DND-41 (cell line): ENCODE data around the gene ELL.
"Not testable (repeated sequence)": the region's sequence is repeated elsewhere in the genome, so short reads cannot be mapped to it uniquely, and the experiment has no call there.

ENCODE experiments used
- ATAC-seq: fragments of 200-7000 bp; cut with Tn5 transposase; 3 replicates; pipeline ENCODE4 v1.9.1; 2021; ENCODE audit warnings: low read depth; ENCODE audit not compliant: insufficient read depth
- DNase-seq: peaks from one replicate; pipeline ENCODE4 v3.0.0-alpha.2; 2020
- H2AFZ ChIP-seq: 2 replicates; pipeline ENCODE4 v1.6.0; 2012; ENCODE audit warnings: low read depth, low read length
- H3K27ac ChIP-seq: 2 replicates; pipeline ENCODE4 v1.5.1; 2012; ENCODE audit warnings: low read length, inconsistent platforms
- H3K27me3 ChIP-seq: fragments of 200-600 bp; sonication (generic); 2 replicates; pipeline ENCODE4 v1.6.0; 2012; ENCODE audit warnings: low read length, mild to moderate bottlenecking, inconsistent platforms; ENCODE audit not compliant: insufficient read depth, poor library complexity
- H3K36me3 ChIP-seq: 2 replicates; pipeline ENCODE4 v1.5.1; 2012; ENCODE audit warnings: low read length, inconsistent platforms; ENCODE audit not compliant: insufficient read depth
- H3K4me1 ChIP-seq: 2 replicates; pipeline ENCODE4 v1.5.1; 2012; ENCODE audit warnings: mild to moderate bottlenecking, low read length; ENCODE audit not compliant: insufficient read depth
- H3K4me2 ChIP-seq: 2 replicates; pipeline ENCODE4 v1.6.0; 2012; ENCODE audit warnings: mild to moderate bottlenecking, moderate library complexity, low read length, inconsistent platforms; ENCODE audit not compliant: insufficient read depth
- H3K4me3 ChIP-seq, 2 experiments: fragments of 200-600 bp in 1 of 2; shearing (Covaris generic) in 1 of 2; 2 replicates each; pipeline ENCODE4 v1.5.1; 2012 to 2016; ENCODE audit warnings: inconsistent platforms in 2 of 2, low read length in 2 of 2, mild to moderate bottlenecking in 2 of 2, low read depth in 1 of 2, moderate library complexity in 1 of 2
- H3K79me2 ChIP-seq: 2 replicates; pipeline ENCODE4 v1.6.0; 2012; ENCODE audit warnings: low read length, inconsistent platforms; ENCODE audit not compliant: insufficient read depth
- H3K9ac ChIP-seq: 2 replicates; pipeline ENCODE4 v1.6.0; 2012; ENCODE audit warnings: low read depth, mild to moderate bottlenecking, inconsistent platforms, low read length, moderate library complexity
- H3K9me3 ChIP-seq: 2 replicates; pipeline ENCODE4 v1.5.1; 2012; ENCODE audit warnings: low read length, moderate library complexity, mild to moderate bottlenecking, inconsistent platforms; ENCODE audit not compliant: insufficient read depth, severe bottlenecking
- H4K20me1 ChIP-seq: 2 replicates; pipeline ENCODE4 v1.6.0; 2012; ENCODE audit warnings: low read length; ENCODE audit not compliant: insufficient read depth
- CTCF ChIP-seq: IDR thresholded peaks from 2 replicates; pipeline ENCODE4 v1.5.1; 2012; ENCODE audit warnings: borderline replicate concordance, low read length, moderate library complexity, mild to moderate bottlenecking; ENCODE audit not compliant: poor library complexity, severe bottlenecking; ENCODE audit errors: extremely low read depth
- EZH2 ChIP-seq: IDR thresholded peaks from 3 replicates; pipeline ENCODE4 v1.6.1; 2012; ENCODE audit warnings: borderline replicate concordance, low read depth, mild to moderate bottlenecking, moderate library complexity, low read length, inconsistent platforms; ENCODE audit not compliant: severe bottlenecking

ELL gene

GRCh38 chr19:18542941-18543813 is 21.3 kb upstream of the ELL start, which contains the start of gene FKBP8:
Gene FKBP8 (minus strand): TSS chr19:18543573. CDS start chr19:18541970, 1,603 bp downstream.
- H3K9ac ChIP-seq, result peak within 1 kb of the TSS; percentile 63
- H4K20me1 ChIP-seq, result no peaks in the 10 kb centered on the region
- peak within 1 kb of the TSS; percentile 96 for H3K4me2 ChIP-seq
- H3K27ac ChIP-seq, result peak within 1 kb of the TSS; percentile 86
- DNase-seq, result peak; percentile 95
- H3K9me3 ChIP-seq, result no peaks in the 10 kb centered on the region
- H3K4me3 ChIP-seq, result peak within 1 kb of the TSS; percentile 41 to 83; a peak in 3 of 4 replicates
- peaks cover 19% of the 10 kb centered on the region for H3K79me2 ChIP-seq
- peak; percentile 99 for ATAC-seq
- peaks cover 33% of the 10 kb centered on the region for H3K36me3 ChIP-seq
- TF ChIP-seq EZH2 (no peak), CTCF (no peak)
- peak within 1 kb of the TSS; percentile 99 for H2AFZ ChIP-seq
- peaks cover 24% of the 10 kb centered on the region for H3K4me1 ChIP-seq
- no peaks in the 10 kb centered on the region for H3K27me3 ChIP-seq

GRCh38 chr19:18541992-18542940 is 20.4 kb upstream of the ELL start:
- peak overlapping the region; percentile 37 to 83; a peak in 3 of 4 replicates for H3K4me3 ChIP-seq
- no peak for TF ChIP-seq EZH2
- no peaks in the 10 kb centered on the region for H4K20me1 ChIP-seq
- peak overlapping the region; percentile 72 for H3K27ac ChIP-seq
- peaks cover 24% of the 10 kb centered on the region for H3K4me1 ChIP-seq
- peak overlapping the region; percentile 95 for H3K4me2 ChIP-seq
- no peaks in the 10 kb centered on the region for H3K9me3 ChIP-seq
- ATAC-seq, result peak; percentile 13
- H2AFZ ChIP-seq, result peak overlapping the region; percentile 58; the same call in 1 of the 2 replicates
- peaks cover 19% of the 10 kb centered on the region for H3K79me2 ChIP-seq
- no peak for DNase-seq
- peaks cover 42% of the 10 kb centered on the region for H3K36me3 ChIP-seq
- H3K27me3 ChIP-seq, result no peaks in the 10 kb centered on the region
- H3K9ac ChIP-seq, result peak overlapping the region; percentile 63

DNA sequence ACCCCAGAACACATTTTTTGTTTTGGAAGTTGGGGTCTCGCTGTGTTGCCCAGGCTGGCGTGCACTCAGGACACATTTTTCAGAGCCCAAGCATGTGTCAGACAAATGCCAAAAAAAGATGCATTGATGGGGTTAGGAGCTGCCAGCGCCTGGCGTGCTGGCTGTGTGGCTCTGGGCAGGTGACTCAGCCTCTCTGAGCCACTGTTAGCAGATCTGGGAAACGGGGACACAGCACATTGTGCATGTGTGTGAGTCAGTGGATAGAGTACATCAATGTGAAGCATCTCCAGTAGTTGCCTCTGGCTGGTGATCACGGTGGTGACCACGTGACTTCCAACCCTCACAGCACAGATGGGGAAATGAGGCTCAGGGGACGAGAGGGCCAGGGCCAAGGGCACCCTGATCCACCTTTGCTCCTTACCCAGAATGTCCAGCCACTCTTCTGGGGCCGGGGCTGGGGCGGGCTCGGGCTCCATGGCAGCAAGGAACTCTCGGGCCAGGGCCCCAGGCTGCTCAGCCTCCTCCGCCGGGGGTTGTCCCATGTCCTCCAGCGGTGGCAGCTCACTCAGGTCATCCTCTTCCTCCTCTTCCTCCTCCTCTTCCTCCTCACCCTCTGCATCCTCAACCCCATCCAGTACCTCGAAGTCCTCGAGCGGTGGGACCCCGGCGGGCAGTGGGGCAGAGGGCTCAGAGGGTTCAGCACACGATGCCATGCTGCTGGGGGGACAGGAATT is 19.6 kb upstream of the ELL start:
- ATAC-seq (no peak), DNase-seq (no peak)
- Histone ChIP-seq H3K4me2 (peak overlapping the region; percentile 95), H3K9ac (peak overlapping the region; percentile 63; the same call in 1 of the 2 replicates), H4K20me1 (no peaks in the 10 kb centered on the region), H3K79me2 (peaks cover 19% of the 10 kb centered on the region), H3K9me3 (no peaks in the 10 kb centered on the region), H3K36me3 (peaks cover 50% of the 10 kb centered on the region), H3K4me1 (peaks cover 24% of the 10 kb centered on the region), H3K27me3 (no peaks in the 10 kb centered on the region), H3K27ac (no peak overlapping the region), H2AFZ (no peak overlapping the region), H3K4me3 (peak overlapping the region in 1 of 2 experiments; percentile 83; a peak in 1 of 4 replicates)
- TF ChIP-seq CTCF (no peak), EZH2 (no peak)

- H3K27ac ChIP-seq, H3K9me3 ChIP-seq, H3K4me3 ChIP-seq, H3K9ac ChIP-seq, H2AFZ ChIP-seq, H4K20me1 ChIP-seq, ATAC-seq, DNase-seq, H3K4me2 ChIP-seq, H3K27me3 ChIP-seq: not testable (repeated sequence)
- Histone ChIP-seq H3K4me1 (peaks cover 24% of the 10 kb centered on the region), H3K36me3 (peaks cover 62% of the 10 kb centered on the region), H3K79me2 (peaks cover 19% of the 10 kb centered on the region)
These were observed 18.3 kb upstream of the ELL start for GRCh38 chr19:18540200-18540599.
